SIG-M5 treated with dmso at 0.1 percent for 504 hours (cell line): ENCODE data around the gene CCAR1.
"Not testable (repeated sequence)": the region's sequence is repeated elsewhere in the genome, so short reads cannot be mapped to it uniquely, and the experiment has no call there.

Experiments
- DNase-seq: peaks from one replicate; lab custom pipeline; 2025; ENCODE audit not compliant: unreplicated experiment; lab: John Stamatoyannopoulos, UW

Gene CCAR1

DNA sequence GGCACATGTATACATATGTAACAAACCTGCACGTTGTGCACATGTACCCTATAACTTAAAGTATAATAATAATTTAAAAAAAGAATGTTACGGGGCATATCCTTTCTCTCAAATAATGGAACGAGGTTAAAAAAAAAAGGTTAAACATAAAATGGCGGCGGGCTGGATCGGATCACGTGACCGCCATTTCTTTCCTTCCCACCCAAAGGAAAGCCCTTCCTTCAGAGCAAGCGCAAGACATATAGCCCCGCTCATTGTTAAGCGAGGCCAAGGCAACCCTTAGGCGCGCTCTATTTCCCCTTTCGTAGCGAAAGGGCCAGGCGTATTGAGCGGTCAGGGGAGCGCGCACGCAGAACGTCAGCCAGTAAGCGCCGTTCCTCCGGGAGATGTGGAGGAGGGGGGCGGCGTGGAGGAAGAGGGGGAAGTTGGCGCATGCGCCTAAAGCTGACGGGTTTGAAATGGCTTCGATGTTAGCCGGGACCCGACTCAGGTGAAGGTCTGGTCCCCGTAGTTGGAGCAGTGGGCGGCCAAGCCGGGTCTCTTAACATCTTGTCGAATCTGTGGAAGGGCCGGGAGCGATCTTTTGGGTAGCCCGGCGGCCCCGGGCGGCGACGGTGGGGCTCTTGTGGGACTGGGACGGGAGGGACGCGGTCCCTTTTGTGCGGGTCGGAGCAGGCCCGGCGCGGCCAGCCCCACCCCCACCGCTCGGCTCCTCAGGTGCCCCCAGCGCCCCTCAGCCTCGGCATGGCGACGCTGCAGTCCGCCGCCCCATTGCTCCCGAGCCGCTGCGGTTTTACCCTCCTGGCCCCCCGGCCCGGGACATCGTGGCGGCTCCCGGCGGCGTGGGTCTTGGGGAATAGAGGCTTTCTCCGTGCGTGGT is at the start of gene CCAR1:
Gene CCAR1 (plus strand): TSS at position 447 of the 880 bp plus-strand sequence. CDS start 1,266 bp downstream, outside the sequence.
- peak; percentile 96 for DNase-seq

DNA sequence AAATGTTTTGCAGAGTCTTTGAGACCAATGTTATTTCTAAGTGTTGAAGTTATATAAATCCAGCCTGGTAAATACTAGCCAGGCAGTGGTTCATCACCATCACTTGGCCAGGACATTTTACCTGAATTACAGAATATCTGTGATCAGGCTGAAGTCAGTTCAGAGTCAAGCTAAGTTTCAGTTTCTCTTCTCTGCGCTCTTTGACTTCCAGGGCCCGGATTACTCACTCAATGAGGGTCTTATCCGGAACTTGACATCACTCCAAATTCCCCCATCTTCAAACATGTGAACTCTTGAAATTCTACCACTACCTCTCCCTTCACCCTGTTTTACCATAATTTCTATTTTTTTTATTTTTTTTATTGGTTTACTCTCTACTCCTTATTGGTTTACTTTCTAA is 36.6 kb upstream of the CCAR1 start:
- no peak for DNase-seq

GRCh38 chr10:68696018-68696417 is 25.0 kb upstream of the CCAR1 start:
- DNase-seq = no peak

DNA sequence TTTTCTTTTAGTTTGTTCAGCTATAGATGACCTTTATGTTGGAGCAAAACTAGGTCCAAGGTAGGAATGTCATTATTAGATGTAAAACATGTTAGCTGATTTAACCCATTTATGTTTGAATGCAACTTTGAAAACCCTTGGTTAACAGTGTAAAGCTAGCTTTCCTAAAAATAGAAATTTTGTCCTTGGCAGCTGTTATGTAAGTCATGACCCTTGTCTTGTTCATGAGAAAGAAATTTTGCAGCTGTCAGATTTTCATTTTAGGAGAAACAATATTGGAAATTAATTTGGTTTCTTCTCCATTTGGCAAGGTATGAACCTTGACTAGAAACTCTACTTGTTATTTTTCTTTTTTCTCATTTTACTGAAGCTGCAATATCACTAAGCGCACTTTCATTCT is 23.9 kb upstream of the CCAR1 start:
- no peak for DNase-seq

GRCh38 chr10:68700197-68700596 is 20.8 kb upstream of the CCAR1 start:
- no peak for DNase-seq

- no peak for DNase-seq
Measured at GRCh38 chr10:68705548-68705947, 15.5 kb upstream of the CCAR1 start.

- DNase-seq = not testable (repeated sequence)
Measured at GRCh38 chr10:68708987-68709386, 12.1 kb upstream of the CCAR1 start.

- DNase-seq = not testable (repeated sequence)
Measured at GRCh38 chr10:68713065-68713464, 8.0 kb upstream of the CCAR1 start.

DNA sequence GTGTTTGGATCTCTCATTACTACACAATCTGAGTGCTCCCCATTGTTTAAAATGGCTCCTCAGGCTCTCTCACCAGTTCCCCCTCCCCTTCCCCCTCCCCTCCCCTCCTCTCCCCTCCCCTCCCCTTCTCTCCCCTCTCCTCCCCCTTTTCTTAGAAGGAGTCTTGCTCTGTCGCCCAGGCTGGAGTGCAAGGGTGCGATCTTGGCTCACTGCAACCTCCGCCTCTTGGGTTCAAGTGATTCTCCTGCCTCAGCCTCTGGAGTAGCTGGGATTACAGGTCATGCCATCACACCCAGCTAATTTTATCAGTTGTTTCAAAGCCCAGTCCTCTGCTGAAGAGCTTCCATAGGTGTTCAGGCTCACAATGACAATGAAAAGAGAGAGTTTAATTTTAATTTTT is 3.6 kb upstream of the CCAR1 start:
- no peak for DNase-seq

DNA sequence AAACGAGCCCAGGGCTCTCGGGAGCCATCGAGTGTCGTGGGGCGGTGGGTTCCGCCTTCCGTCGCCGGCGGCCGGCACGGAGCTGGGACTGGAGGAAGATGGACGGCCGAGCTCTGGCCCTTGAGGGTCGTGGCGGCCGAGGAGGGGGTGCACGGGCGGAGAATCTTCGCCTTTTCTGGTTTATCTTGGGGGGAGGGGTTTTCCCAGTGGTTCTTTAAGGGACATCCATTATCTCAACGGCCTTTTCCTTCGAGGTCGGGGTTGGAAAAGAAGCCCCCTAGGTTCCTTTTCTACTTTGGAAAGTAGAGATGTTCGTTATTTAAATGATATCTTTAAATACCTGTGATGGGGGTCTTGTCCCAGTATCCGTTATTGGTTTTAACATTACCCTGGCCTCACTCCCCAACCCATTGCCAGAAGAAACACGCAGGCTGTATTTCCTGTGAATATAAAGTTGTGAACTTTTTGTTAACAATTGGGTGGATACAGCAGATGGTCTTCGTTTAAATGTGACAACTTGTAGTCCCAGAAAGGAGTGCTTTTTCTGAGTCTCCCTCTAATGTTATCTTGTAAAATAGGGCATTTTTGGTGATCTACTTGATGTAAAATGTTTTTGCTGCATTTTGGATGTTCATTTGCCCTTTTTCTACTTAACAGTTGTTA is 765 bp downstream of the CCAR1 start:
- no peak for DNase-seq

- DNase-seq = no peak
Measured at GRCh38 chr10:68725016-68725415, 4.0 kb downstream of the CCAR1 start.

DNA sequence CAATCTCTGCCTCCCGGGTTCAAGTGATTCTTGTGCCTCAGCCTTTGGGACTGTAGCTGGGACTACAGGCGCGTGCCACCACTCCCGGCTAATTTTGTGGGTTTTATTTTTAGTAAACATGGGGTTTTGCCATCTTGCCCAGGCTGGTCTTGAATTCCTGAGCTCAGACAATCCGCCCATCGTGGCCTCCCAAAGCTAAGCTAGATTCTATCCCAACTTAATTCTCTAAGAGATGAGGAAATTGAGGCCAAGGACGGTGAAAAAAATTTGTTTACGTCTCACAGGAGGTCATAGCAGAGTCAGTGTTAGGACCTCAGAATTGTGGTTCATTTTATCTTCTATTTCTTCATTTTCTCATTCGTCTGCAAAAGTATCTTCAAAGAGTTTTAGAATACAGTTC is 6.1 kb downstream of the CCAR1 start:
- no peak for DNase-seq

- DNase-seq = no peak
Measured at GRCh38 chr10:68732651-68733050, 11.6 kb downstream of the CCAR1 start.

- DNase-seq = no peak
Measured at GRCh38 chr10:68734349-68734748, 13.3 kb downstream of the CCAR1 start.

- DNase-seq = no peak
Measured at GRCh38 chr10:68735119-68735518, 14.1 kb downstream of the CCAR1 start.

DNA sequence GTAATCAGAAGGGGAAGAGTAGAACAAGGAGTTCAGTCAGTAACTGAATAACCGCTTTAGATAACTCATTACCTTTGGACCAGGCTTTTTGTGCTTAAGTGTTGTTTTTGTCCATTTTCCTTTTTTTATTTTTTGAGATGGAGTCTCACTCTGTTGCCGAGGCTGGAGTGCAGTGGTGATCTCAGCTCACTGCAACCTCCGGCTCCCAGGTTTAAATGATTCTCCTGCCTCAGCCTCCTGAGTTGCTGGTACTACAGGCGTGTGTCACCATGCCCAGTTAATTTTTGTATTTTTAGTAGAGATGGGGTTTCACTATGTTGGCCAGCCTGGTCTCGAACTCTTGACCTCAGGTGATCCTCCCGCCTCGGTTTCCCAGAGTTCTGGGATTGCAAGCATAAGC is 14.7 kb downstream of the CCAR1 start:
- not testable (repeated sequence) for DNase-seq

- DNase-seq = not testable (repeated sequence)
Measured at GRCh38 chr10:68740676-68741075, 19.6 kb downstream of the CCAR1 start.

- no peak for DNase-seq
Measured at GRCh38 chr10:68742397-68742796, 21.4 kb downstream of the CCAR1 start.

DNA sequence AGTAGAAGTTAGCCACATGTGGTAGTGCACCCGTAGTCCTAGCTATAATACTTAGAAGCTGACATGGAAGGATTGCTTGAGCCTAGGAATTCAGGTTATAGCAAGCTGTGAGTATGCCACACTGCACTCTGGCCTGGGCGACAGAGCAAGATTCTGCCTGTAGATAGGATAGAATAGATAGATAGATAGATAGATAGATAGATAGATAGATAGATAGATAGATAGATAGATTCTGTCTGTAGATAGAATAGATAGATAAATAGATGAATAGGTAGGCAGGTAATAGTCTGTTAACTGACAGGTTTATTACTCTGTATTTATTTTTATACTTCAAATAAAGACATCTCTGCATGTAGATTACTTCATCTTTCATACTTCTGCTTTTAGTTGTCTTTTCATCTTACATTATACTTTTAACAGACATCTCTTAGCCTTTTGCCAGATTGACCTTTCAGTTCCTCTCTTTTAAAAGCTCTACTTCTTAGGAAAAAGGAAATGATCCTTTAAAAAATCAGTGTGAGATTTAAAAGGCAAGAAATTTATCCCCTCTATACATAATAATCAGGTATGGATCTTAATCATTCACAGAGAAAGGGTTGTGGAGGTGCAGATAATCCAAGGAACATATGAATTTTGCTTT is 31.8 kb downstream of the CCAR1 start:
- DNase-seq = peak; percentile 35

DNA sequence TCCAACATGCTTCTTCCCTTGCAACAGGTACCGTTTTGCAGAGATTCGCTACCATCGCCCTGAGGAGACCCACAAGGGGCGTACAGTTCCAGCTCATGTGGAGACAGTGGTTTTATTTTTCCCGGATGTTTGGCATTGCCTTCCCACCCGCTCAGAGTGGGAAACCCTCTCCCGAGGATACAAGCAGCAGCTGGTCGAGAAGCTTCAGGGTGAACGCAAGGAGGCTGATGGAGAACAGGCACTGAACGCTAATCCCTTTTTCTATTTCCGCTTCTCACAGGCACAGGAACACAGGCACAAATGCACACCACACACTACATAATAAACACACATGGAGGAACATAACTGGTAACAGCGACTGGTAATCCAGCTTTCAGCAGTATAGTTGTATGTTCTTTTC is 35.2 kb downstream of the CCAR1 start:
- no peak for DNase-seq

- DNase-seq = no peak
Measured at GRCh38 chr10:68756766-68757165, 35.7 kb downstream of the CCAR1 start.
